ENCODE data around the gene ABCA13.

ABCA13 gene

DNA sequence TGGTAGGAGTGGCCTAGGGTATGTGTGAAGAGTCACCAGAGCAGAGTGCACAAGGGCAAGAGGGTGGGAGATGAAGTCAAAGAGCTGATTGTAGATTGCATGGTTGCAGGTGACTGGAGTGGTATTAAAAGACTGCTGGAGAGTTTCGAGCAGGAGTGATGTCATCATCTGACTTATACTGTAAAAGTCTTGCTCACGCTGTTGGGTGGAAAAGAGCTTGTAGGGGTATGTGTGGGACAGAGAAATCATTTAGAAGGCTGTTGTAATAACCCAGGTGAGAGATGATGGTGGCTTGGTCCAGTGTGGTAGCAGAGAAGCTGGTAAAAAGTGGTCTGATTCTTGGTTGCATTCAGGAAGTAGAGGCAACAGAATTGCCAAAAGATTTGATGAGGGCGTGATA is 184.1 kb downstream of the ABCA13 start:
- no peaks in the 10 kb centered on the region for H3K27me3 Mint-ChIP-seq
- H3K9me3 Mint-ChIP-seq, result no peaks in the 10 kb centered on the region
- intact Hi-C loops (cut with micrococcal nuclease), result no loop called here
- no peaks in the 10 kb centered on the region for H3K36me3 Mint-ChIP-seq (ENCODE audit: low read depth)
- peaks cover 24% of the 10 kb centered on the region for H3K4me1 Mint-ChIP-seq (ENCODE audit: low read depth)
- H3K27ac Mint-ChIP-seq, result no peak overlapping the region
- no peak overlapping the region for H3K4me3 Mint-ChIP-seq

DNA sequence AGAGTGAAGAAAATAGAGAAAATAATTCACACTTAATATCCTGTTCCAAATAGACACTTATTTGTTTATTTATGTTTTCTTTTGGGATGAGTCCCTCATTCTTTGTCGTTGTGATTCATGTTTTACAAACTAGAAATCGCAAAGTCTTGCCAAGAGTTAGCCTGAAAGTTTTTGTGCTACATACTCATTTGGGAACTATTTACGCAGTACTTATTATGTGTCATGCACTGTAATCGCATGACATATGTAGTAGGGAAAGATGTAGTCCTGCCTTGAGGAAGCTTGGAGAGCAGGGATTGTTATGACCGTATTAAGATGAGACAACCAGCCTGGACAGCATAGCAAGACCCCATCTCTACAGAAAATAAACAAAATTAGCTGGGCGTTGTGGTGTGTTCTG is 189.3 kb downstream of the ABCA13 start:
- Mint-ChIP-seq H3K27ac (no peak overlapping the region), H3K4me1 (ENCODE audit: low read depth) (no peaks in the 10 kb centered on the region), H3K36me3 (ENCODE audit: low read depth) (no peaks in the 10 kb centered on the region), H3K4me3 (no peak overlapping the region), H3K27me3 (no peaks in the 10 kb centered on the region), H3K9me3 (no peaks in the 10 kb centered on the region)
- intact Hi-C loops (cut with micrococcal nuclease), result no loop called here

DNA sequence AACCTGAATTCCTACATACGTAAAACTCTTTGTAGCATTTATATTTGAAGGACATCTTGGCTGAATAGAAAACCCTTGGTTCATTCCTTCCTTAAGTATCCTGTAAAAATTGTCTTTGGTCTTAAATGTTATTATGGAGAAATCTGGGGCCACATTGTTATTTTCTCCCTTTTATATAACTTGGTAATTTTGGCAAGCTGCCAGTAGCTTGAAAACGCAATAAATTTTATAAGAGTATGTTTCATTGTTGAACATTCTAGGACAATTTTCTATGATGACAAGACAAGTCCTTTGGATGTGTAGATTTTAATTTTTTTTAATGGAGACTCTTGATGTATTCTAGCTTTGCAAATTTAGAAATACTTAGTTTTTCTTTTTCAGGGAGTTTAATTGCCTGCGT is 191.9 kb downstream of the ABCA13 start:
- no peaks in the 10 kb centered on the region for H3K9me3 Mint-ChIP-seq
- no peaks in the 10 kb centered on the region for H3K27me3 Mint-ChIP-seq
- H3K27ac Mint-ChIP-seq, result no peak overlapping the region
- no peaks in the 10 kb centered on the region for H3K4me1 Mint-ChIP-seq (ENCODE audit: low read depth)
- intact Hi-C loops (cut with micrococcal nuclease), result no loop called here
- no peaks in the 10 kb centered on the region for H3K36me3 Mint-ChIP-seq (ENCODE audit: low read depth)
- H3K4me3 Mint-ChIP-seq, result no peak overlapping the region

DNA sequence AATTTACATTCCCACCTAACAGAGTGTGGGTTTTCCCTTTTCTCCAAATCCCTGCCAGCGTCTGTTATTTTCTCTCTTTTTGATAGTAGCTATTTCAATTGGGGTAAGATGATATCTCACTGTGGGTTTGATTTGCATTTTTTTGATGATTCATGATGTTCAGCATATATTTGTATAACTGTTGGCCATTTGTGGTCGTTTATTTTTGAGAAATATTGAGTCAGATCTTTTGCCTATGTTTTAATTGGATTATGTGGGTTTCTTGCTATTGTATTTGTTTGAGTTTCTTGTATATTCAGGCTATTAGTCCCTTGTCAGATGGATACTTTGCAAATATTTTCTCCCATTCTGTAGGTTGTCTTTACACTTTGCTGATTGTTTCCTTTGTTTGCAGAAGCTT is 193.8 kb downstream of the ABCA13 start:
- no peak overlapping the region for H3K4me3 Mint-ChIP-seq
- no peaks in the 10 kb centered on the region for H3K36me3 Mint-ChIP-seq (ENCODE audit: low read depth)
- intact Hi-C loops (cut with micrococcal nuclease), result no loop called here
- no peak overlapping the region for H3K27ac Mint-ChIP-seq
- H3K9me3 Mint-ChIP-seq, result peaks cover 9% of the 10 kb centered on the region
- H3K27me3 Mint-ChIP-seq, result no peaks in the 10 kb centered on the region
- H3K4me1 Mint-ChIP-seq (ENCODE audit: low read depth), result no peaks in the 10 kb centered on the region

DNA sequence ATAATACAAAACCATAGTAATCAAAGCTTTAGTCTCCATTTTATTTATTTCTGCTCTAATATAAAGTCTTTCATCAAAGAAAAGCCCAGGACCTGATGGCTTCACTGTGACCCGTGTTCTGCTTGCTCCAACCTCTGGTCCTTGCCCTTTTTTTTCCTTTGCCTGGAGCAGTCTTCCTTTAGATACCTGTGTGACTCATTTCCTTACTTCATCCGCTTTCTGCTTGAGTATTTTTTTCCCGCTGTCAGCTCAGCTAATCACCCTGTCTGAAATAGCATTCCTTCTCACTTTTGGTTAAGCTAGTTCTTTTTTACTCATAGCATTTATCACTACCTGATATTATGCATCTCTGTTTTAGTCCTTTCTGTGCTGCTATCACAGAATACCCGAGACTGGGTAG is 194.8 kb downstream of the ABCA13 start:
- Mint-ChIP-seq H3K36me3 (ENCODE audit: low read depth) (no peaks in the 10 kb centered on the region), H3K9me3 (peaks cover 18% of the 10 kb centered on the region), H3K4me3 (no peak overlapping the region), H3K27me3 (no peaks in the 10 kb centered on the region), H3K4me1 (ENCODE audit: low read depth) (no peaks in the 10 kb centered on the region), H3K27ac (no peak overlapping the region)
- intact Hi-C loops (cut with micrococcal nuclease), result no loop called here

DNA sequence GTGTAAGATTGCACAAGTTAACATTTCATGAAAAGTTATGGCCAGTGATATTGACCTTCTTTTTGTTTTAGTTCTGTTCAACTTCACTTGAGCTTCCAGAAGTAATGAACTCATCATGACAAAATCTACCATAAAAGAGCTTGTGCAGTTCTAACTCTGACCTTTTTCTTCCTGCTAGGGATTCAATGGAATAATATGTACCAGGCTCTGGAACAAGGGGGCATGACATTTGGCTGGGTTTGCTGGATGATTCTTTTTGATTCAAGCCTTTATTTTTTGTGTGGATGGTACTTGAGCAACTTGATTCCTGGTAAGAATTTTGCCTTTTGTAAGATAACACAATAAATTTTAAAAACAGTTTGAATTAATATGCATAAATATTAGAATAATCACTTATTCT is 205.0 kb downstream of the ABCA13 start:
- Mint-ChIP-seq H3K4me1 (ENCODE audit: low read depth) (peaks cover 22% of the 10 kb centered on the region), H3K9me3 (peaks cover 1% of the 10 kb centered on the region), H3K36me3 (ENCODE audit: low read depth) (no peaks in the 10 kb centered on the region), H3K4me3 (no peak overlapping the region), H3K27me3 (no peaks in the 10 kb centered on the region), H3K27ac (no peak overlapping the region)
- intact Hi-C loops (cut with micrococcal nuclease), result no loop called here

DNA sequence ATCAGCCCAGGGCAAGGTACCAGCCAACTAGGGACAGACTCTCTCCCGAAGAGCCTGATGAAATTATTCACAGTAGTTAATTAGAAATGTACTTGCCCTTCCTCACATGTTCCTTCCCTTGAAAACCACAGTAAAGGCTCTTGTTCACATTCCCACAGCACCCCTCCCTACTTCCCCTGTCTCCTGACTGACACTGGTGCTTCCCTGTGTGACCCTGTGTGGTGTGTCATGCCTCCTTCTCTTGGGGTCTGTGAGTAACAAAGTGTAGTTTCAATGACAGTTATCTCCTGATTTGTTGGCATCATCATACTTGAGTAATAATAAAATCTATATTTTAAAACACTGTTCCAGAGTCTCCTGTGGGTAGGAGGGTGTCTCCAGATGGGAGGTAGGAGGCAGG is 209.7 kb downstream of the ABCA13 start:
- intact Hi-C loops (cut with micrococcal nuclease), result loop anchor here (10.0 kb wide), 1 partner anchor 136 kb away; no protein-coding TSS in a partner anchor
- no peaks in the 10 kb centered on the region for H3K36me3 Mint-ChIP-seq (ENCODE audit: low read depth)
- H3K9me3 Mint-ChIP-seq, result no peaks in the 10 kb centered on the region
- H3K27me3 Mint-ChIP-seq, result peaks cover 1% of the 10 kb centered on the region
- H3K27ac Mint-ChIP-seq, result no peak overlapping the region
- H3K4me1 Mint-ChIP-seq (ENCODE audit: low read depth), result peaks cover 24% of the 10 kb centered on the region
- no peak overlapping the region for H3K4me3 Mint-ChIP-seq

DNA sequence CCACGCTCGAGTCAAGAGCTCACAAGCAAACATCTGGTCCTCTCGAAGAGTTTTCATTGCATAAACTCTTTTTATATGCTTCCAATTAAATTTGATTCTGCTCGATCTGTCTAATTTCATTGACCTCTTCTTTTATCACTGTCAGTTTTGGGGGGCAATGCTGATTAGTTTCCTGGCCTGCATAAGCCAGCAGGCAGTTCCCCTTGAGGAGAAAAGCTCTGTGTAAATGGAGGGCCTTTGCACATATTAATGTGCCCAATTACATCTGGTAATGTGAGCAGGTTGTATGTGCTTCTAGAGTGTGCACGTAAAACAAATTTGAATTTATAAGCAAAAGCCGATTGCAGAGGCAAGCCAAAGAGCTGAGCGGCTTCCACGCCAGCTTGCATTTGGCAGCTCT is 210.3 kb downstream of the ABCA13 start:
- H3K36me3 Mint-ChIP-seq (ENCODE audit: low read depth), result no peaks in the 10 kb centered on the region
- no peak overlapping the region for H3K4me3 Mint-ChIP-seq
- H3K27ac Mint-ChIP-seq, result no peak overlapping the region
- intact Hi-C loops (cut with micrococcal nuclease), result loop anchor here (10.0 kb wide), 1 partner anchor 137 kb away; no protein-coding TSS in a partner anchor
- H3K27me3 Mint-ChIP-seq, result peaks cover 4% of the 10 kb centered on the region
- peaks cover 24% of the 10 kb centered on the region for H3K4me1 Mint-ChIP-seq (ENCODE audit: low read depth)
- no peaks in the 10 kb centered on the region for H3K9me3 Mint-ChIP-seq

DNA sequence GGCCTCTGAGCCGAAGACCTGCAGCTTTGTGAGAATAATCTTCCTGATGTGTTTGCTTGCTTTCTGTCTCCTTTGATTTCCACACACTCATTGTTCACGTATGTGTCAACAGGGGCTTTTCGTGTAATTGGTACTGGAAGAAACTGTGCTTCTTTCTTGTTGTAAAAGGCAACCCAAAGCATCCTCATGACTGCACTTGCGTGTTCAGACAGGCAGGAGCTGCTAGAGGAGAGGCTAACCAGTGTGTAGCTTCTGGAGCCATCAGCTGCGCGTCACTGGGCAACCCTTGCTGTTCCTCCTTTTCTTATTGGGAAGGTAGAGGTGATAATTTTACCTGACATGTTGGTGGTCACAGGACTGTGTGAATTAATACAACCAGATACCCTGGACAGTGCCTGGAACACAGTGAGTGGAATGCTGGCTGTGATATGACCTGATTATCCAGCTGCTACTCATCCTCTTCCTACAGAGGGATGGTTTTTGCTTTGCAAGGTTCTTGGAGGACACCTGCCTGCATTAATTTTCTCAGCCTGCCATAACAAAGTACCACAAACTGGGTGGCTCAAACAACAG is 213.0 kb downstream of the ABCA13 start:
- no peak overlapping the region for H3K4me3 Mint-ChIP-seq
- peaks cover 34% of the 10 kb centered on the region for H3K4me1 Mint-ChIP-seq (ENCODE audit: low read depth)
- H3K27me3 Mint-ChIP-seq, result peaks cover 4% of the 10 kb centered on the region
- no peak overlapping the region for H3K27ac Mint-ChIP-seq
- intact Hi-C loops (cut with micrococcal nuclease), result loop anchor here (10.0 kb wide), 1 partner anchor 139 kb away; no protein-coding TSS in a partner anchor
- H3K36me3 Mint-ChIP-seq (ENCODE audit: low read depth), result no peaks in the 10 kb centered on the region
- H3K9me3 Mint-ChIP-seq, result no peaks in the 10 kb centered on the region

DNA sequence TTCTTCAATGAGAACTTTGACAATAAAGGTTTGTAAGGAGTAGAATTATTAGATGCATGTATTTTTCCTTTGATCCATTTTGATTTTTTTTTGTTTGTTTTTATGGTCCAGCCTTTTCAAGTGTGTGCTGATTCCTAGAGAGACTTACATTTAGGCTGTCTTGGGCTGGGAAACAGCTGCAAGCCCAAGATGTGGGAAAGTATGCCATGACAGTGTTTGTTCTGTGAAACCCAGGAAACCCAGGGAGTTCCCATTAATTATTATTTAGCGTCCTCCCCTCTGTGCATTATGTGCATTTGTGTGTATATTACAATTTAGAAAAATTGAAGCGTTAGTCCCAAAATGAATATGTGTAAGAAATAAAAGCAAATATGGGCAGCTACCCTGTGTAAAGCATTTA is 216.7 kb downstream of the ABCA13 start:
- intact Hi-C loops (cut with micrococcal nuclease), result loop anchor here (10.0 kb wide), 1 partner anchor 143 kb away; no protein-coding TSS in a partner anchor
- peaks cover 4% of the 10 kb centered on the region for H3K9me3 Mint-ChIP-seq
- H3K27me3 Mint-ChIP-seq, result peaks cover 11% of the 10 kb centered on the region
- no peaks in the 10 kb centered on the region for H3K36me3 Mint-ChIP-seq (ENCODE audit: low read depth)
- no peak overlapping the region for H3K4me3 Mint-ChIP-seq
- H3K4me1 Mint-ChIP-seq (ENCODE audit: low read depth), result peaks cover 63% of the 10 kb centered on the region
- H3K27ac Mint-ChIP-seq, result no peak overlapping the region

DNA sequence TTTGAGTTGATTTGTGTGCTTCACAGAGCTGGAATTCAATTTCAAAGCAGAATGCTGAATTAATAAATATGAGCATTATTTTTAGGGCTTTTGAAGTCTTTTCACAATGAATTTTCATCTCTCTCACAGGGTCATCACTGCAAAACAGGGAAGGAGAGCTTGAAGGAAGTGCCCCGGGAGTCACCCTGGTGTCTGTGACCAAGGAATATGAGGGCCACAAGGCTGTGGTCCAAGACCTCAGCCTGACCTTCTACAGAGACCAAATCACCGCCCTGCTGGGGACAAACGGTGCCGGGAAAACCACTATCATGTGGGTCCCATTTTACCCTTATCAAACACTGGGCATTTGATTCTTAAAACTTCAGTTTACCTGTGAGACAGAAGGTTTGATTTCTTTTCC is 217.7 kb downstream of the ABCA13 start:
- H3K4me1 Mint-ChIP-seq (ENCODE audit: low read depth), result peaks cover 67% of the 10 kb centered on the region
- H3K27ac Mint-ChIP-seq, result peak overlapping the region; percentile 86
- intact Hi-C loops (cut with micrococcal nuclease), result loop anchor here (10.0 kb wide), 1 partner anchor 144 kb away; no protein-coding TSS in a partner anchor
- H3K9me3 Mint-ChIP-seq, result peaks cover 8% of the 10 kb centered on the region
- H3K4me3 Mint-ChIP-seq, result no peak overlapping the region
- no peaks in the 10 kb centered on the region for H3K36me3 Mint-ChIP-seq (ENCODE audit: low read depth)
- peaks cover 14% of the 10 kb centered on the region for H3K27me3 Mint-ChIP-seq

DNA sequence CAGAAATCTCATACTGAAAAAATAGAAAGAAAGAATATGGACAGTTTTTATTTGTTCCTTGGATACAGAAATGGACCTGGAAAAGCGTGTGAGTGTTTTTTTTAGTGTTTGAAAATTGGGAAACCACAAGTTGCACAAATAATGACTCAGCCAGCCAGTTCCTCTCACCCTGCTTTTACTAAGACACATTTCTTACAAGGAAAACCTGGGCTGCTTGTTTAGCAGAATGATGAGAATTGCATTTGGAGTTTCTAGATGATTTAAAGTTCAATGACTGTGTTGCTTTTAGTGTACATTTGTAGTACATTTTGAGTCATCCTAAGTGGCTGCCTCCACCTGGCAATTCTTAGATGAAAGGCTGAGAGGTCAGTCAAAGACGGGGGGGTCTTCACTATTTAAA is 218.7 kb downstream of the ABCA13 start:
- Mint-ChIP-seq H3K9me3 (peaks cover 8% of the 10 kb centered on the region), H3K27ac (peak overlapping the region; percentile 86), H3K4me3 (peak overlapping the region; percentile 30), H3K36me3 (ENCODE audit: low read depth) (no peaks in the 10 kb centered on the region), H3K27me3 (peaks cover 19% of the 10 kb centered on the region), H3K4me1 (ENCODE audit: low read depth) (peaks cover 69% of the 10 kb centered on the region)
- intact Hi-C loops (cut with micrococcal nuclease), result loop anchor here (5.0 to 10.0 kb wide), 2 partner anchors 145 to 572 kb away; no protein-coding TSS in a partner anchor

DNA sequence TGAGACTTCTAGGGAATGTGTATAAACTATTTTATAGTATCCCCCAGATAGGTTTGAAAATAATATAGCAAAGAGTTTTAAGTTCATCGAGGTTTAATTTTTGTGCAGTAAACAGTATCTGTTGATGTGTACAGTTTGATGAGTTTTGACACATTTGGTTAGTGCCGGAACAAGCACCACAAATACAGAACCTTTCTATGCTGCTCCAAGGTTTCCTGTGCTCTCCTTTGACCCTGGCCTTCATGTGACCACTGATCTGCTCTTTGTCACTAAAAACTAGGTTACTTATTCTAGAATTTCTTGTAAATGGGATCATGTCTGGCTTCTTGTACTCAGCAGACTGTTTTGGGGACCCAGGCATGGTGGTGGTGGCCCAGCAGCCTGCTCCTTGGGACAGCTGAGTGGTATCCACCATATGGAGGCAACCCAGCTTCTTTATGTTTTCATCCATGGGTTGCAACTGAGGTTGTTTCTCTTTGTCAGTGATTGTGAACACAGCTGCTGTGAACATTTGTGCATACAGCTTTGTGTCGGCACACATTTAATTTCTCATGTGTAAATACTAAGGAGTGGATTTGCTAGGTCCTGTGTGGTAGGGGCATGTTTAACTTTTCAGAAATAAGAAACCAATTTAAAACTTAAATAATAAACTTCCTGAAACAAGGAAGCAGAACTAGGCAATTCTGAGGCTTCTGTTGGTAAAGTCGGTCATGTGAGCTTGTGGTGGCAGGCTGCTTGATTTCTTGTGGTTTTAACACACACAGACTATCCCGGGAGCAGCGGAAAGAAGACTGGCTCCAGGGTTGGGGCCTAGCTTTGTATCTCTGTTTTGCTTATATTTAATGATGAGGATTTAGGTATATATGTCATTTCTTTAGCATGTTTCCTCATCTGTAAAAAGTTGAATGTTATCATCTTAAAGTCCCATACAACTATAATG is 219.4 kb downstream of the ABCA13 start:
- H3K27ac Mint-ChIP-seq, result peak overlapping the region; percentile 86
- peaks cover 8% of the 10 kb centered on the region for H3K9me3 Mint-ChIP-seq
- H3K27me3 Mint-ChIP-seq, result peaks cover 23% of the 10 kb centered on the region
- H3K36me3 Mint-ChIP-seq (ENCODE audit: low read depth), result no peaks in the 10 kb centered on the region
- H3K4me1 Mint-ChIP-seq (ENCODE audit: low read depth), result peaks cover 69% of the 10 kb centered on the region
- intact Hi-C loops (cut with micrococcal nuclease), result loop anchor here (5.0 kb wide), 1 partner anchor 572 kb away; no protein-coding TSS in a partner anchor
- peak overlapping the region; percentile 52 for H3K4me3 Mint-ChIP-seq

DNA sequence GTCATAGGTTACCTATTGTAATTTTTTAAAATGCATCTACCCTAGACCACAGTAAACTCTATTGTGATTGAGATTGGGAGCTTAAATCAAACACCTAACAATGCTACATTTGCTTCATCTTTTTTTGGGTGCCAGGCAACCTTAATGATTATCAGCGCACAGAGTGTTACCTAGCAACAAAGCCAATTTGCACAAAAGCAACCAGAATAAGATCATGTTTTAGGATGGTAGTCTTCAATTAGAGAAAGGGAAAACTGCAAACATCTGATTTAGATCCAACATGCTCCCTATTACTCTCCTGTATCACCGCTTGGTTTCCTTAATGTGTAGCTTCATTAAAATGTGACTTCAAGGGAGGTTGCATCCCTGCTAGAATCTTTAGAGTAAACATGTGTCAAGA is 226.9 kb downstream of the ABCA13 start:
- intact Hi-C loops (cut with micrococcal nuclease), result no loop called here
- no peak overlapping the region for H3K4me3 Mint-ChIP-seq
- H3K36me3 Mint-ChIP-seq (ENCODE audit: low read depth), result no peaks in the 10 kb centered on the region
- peaks cover 18% of the 10 kb centered on the region for H3K4me1 Mint-ChIP-seq (ENCODE audit: low read depth)
- peaks cover 17% of the 10 kb centered on the region for H3K27me3 Mint-ChIP-seq
- H3K9me3 Mint-ChIP-seq, result peaks cover 1% of the 10 kb centered on the region
- H3K27ac Mint-ChIP-seq, result no peak overlapping the region

Measured in dendritic cell treated with granulocyte-macrophage colony-stimulating factor and Interleukin-4, amounts not matched to agents 40 ng/mL and 50 ng/mL, for 4 days (primary cell).